Esophagus muscularis mucosa (tissue), 3 donors: ENCODE results near the gene RSL1D1.
A peak's percentile ranks its signal among the peaks of the same experiment; 100 is the strongest.

Source experiments
- POLR2A ChIP-seq: fragments of 450-650 bp; IDR thresholded peaks from one replicate; pipeline ENCODE4 v1.6.1; 2017; ENCODE audit warnings: antibody characterized with exemption, moderate library complexity, mild to moderate bottlenecking, low read depth
- POLR2AphosphoS5 ChIP-seq, 2 donors: sonication (generic); formaldehyde crosslinking; IDR thresholded peaks; one replicate each; pipeline ENCODE4 v1.6.1; 2017; ENCODE audit warnings: antibody characterized with exemption in 2 of 2
- TF ChIP-seq, protein P1 (sequence below), 3 experiments: fragments of 200-600 bp in 2 of 3; fragments of 450-650 bp in 1 of 3; sonication (generic) in 2 of 3; IDR thresholded peaks; one replicate each; pipeline ENCODE4 v1.5.1; 2017 to 2019; ENCODE audit warnings: antibody characterized with exemption in 3 of 3, mild to moderate bottlenecking in 2 of 3, moderate library complexity in 1 of 3

DNA sequence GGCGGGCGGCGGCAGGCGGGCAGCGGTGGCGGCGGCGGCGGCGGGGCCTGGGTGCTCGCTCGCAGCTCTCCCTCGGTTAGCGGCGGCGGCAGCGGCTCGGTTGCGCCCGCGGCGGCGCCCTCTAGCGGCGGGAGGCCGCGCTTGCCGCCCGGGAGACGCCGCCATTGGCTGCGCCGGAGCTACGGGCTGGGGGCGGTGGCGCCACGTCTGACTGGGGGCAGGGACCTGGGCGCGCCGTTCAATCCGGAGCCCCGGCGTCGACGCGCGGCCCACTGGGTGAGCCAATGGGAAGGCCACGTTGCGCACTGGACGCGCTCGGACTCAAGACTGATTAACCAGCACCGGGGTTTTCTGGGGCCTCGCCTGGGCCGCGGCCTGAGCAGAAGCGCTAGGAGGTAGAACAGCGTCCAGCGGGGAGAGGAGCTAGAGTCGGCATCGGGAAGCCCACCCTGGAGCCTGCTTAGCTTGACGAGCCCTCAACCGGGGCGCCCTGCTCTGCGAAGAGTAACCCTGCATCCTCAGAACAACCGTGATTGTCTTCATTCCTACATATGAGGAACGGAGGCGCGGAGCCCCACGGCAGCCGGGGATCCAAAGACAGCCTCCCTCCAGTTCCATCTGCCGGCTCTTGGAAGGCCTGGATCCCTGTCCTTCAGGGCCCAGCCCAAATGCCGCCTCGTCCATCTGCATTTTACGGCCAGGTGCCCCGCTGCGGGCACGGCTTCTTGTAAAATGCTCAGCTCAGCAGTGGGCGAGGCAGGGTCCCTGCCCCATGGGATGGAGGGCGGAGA, 54.0 kb downstream of the RSL1D1 start, which contains the start of gene ZC3H7A:
- TF ChIP-seq, protein P1, sequence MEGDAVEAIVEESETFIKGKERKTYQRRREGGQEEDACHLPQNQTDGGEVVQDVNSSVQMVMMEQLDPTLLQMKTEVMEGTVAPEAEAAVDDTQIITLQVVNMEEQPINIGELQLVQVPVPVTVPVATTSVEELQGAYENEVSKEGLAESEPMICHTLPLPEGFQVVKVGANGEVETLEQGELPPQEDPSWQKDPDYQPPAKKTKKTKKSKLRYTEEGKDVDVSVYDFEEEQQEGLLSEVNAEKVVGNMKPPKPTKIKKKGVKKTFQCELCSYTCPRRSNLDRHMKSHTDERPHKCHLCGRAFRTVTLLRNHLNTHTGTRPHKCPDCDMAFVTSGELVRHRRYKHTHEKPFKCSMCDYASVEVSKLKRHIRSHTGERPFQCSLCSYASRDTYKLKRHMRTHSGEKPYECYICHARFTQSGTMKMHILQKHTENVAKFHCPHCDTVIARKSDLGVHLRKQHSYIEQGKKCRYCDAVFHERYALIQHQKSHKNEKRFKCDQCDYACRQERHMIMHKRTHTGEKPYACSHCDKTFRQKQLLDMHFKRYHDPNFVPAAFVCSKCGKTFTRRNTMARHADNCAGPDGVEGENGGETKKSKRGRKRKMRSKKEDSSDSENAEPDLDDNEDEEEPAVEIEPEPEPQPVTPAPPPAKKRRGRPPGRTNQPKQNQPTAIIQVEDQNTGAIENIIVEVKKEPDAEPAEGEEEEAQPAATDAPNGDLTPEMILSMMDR (IDR thresholded peaks at IDR 0.05), result peak; percentile 86 to 97 (median 92)
- TF ChIP-seq POLR2A, result peak; percentile 85
- peak; percentile 91 to 95 for TF ChIP-seq POLR2AphosphoS5 (IDR thresholded peaks at IDR 0.05)
